ENCODE measurements around the gene SRM. TPM values are rescaled to one million over a fixed set of nuclear protein-coding genes. Genes with fewer than 3 reads are reported as not detected.

SRM gene
- total and polyA plus RNA-seq, 4 donors = 8.6 to 59.1 (median 24.3) TPM

- Histone ChIP-seq H3K27me3 (ENCODE audit: control insufficient read depth in 4 of 4, insufficient read depth in 4 of 4, low read length in 3 of 4) (no peaks in the 10 kb centered on the region), H3K27ac (ENCODE audit: low read depth in 1 of 2, low read length in 2 of 2) (no peak overlapping the region), H3K4me3 (ENCODE audit: low read depth in 1 of 3, low read length in 3 of 3) (no peak overlapping the region), H3K9ac (ENCODE audit: low read depth in 1 of 2, low read length in 2 of 2) (no peak overlapping the region), H3K4me1 (ENCODE audit: control insufficient read depth in 4 of 4, insufficient read depth in 4 of 4, low read length in 3 of 4) (peaks cover 0 to 2% (median 0%) of the 10 kb centered on the region in 4 donors), H3K36me3 (ENCODE audit: control insufficient read depth in 4 of 4, insufficient read depth in 3 of 4, low read depth in 1 of 4, low read length in 3 of 4) (peaks cover 10 to 66% (median 51%) of the 10 kb centered on the region in 4 donors), H3K9me3 (ENCODE audit: control insufficient read depth in 4 of 4, low read length in 3 of 4) (no peaks in the 10 kb centered on the region)
- TF ChIP-seq JUND (IDR thresholded peaks at IDR 0.05) = no peak
- no peak for TF ChIP-seq NR2F2 (IDR thresholded peaks at IDR 0.05)
- no peak for TF ChIP-seq HNF4G (IDR thresholded peaks at IDR 0.05)
- TF ChIP-seq, protein P1, sequence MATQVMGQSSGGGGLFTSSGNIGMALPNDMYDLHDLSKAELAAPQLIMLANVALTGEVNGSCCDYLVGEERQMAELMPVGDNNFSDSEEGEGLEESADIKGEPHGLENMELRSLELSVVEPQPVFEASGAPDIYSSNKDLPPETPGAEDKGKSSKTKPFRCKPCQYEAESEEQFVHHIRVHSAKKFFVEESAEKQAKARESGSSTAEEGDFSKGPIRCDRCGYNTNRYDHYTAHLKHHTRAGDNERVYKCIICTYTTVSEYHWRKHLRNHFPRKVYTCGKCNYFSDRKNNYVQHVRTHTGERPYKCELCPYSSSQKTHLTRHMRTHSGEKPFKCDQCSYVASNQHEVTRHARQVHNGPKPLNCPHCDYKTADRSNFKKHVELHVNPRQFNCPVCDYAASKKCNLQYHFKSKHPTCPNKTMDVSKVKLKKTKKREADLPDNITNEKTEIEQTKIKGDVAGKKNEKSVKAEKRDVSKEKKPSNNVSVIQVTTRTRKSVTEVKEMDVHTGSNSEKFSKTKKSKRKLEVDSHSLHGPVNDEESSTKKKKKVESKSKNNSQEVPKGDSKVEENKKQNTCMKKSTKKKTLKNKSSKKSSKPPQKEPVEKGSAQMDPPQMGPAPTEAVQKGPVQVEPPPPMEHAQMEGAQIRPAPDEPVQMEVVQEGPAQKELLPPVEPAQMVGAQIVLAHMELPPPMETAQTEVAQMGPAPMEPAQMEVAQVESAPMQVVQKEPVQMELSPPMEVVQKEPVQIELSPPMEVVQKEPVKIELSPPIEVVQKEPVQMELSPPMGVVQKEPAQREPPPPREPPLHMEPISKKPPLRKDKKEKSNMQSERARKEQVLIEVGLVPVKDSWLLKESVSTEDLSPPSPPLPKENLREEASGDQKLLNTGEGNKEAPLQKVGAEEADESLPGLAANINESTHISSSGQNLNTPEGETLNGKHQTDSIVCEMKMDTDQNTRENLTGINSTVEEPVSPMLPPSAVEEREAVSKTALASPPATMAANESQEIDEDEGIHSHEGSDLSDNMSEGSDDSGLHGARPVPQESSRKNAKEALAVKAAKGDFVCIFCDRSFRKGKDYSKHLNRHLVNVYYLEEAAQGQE (IDR thresholded peaks at IDR 0.05) = no peak
- TF ChIP-seq, protein P2, sequence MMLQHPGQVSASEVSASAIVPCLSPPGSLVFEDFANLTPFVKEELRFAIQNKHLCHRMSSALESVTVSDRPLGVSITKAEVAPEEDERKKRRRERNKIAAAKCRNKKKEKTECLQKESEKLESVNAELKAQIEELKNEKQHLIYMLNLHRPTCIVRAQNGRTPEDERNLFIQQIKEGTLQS (IDR thresholded peaks at IDR 0.05) = no peak
- no peak for TF ChIP-seq FOXA1 (IDR thresholded peaks at IDR 0.05)
- no peak for TF ChIP-seq FOXA2 (IDR thresholded peaks at IDR 0.05)
- TF ChIP-seq TAF1 (conservative IDR thresholded peaks at IDR 0.05) = no peak
- TF ChIP-seq RAD21 (IDR thresholded peaks at IDR 0.05) = no peak
- TF ChIP-seq, protein P3, sequence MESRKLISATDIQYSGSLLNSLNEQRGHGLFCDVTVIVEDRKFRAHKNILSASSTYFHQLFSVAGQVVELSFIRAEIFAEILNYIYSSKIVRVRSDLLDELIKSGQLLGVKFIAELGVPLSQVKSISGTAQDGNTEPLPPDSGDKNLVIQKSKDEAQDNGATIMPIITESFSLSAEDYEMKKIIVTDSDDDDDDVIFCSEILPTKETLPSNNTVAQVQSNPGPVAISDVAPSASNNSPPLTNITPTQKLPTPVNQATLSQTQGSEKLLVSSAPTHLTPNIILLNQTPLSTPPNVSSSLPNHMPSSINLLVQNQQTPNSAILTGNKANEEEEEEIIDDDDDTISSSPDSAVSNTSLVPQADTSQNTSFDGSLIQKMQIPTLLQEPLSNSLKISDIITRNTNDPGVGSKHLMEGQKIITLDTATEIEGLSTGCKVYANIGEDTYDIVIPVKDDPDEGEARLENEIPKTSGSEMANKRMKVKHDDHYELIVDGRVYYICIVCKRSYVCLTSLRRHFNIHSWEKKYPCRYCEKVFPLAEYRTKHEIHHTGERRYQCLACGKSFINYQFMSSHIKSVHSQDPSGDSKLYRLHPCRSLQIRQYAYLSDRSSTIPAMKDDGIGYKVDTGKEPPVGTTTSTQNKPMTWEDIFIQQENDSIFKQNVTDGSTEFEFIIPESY (IDR thresholded peaks at IDR 0.05) = no peak
- no peak for TF ChIP-seq EGR1 (IDR thresholded peaks at IDR 0.05; ENCODE audit: low read depth in 2 of 2)
- no peak for TF ChIP-seq SP1 (IDR thresholded peaks at IDR 0.05)
- TF ChIP-seq HNF4A (conservative IDR thresholded peaks at IDR 0.05) = no peak
- no peak for TF ChIP-seq GABPA (IDR thresholded peaks at IDR 0.05 in 1 of 2, conservative IDR thresholded peaks at IDR 0.05 in 1 of 2)
- TF ChIP-seq, protein P4, sequence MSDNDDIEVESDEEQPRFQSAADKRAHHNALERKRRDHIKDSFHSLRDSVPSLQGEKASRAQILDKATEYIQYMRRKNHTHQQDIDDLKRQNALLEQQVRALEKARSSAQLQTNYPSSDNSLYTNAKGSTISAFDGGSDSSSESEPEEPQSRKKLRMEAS (IDR thresholded peaks at IDR 0.05) = no peak
- no peak for TF ChIP-seq YY1 (IDR thresholded peaks at IDR 0.05)
- TF ChIP-seq RXRA (IDR thresholded peaks at IDR 0.05) = no peak
- TF ChIP-seq, protein P5, sequence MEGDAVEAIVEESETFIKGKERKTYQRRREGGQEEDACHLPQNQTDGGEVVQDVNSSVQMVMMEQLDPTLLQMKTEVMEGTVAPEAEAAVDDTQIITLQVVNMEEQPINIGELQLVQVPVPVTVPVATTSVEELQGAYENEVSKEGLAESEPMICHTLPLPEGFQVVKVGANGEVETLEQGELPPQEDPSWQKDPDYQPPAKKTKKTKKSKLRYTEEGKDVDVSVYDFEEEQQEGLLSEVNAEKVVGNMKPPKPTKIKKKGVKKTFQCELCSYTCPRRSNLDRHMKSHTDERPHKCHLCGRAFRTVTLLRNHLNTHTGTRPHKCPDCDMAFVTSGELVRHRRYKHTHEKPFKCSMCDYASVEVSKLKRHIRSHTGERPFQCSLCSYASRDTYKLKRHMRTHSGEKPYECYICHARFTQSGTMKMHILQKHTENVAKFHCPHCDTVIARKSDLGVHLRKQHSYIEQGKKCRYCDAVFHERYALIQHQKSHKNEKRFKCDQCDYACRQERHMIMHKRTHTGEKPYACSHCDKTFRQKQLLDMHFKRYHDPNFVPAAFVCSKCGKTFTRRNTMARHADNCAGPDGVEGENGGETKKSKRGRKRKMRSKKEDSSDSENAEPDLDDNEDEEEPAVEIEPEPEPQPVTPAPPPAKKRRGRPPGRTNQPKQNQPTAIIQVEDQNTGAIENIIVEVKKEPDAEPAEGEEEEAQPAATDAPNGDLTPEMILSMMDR (IDR thresholded peaks at IDR 0.05; ENCODE audit: low read depth, low read length, missing input control) = no peak
- WGBS = 94% methylated on average over 3 of the region's 3 CpGs
- no peak for DNase-seq (ENCODE audit: low spot score)
These were observed 31.8 kb downstream of the SRM start for GRCh38 chr1:11028018-11028417.

Data from liver (tissue), 9 donors.